Stimulated activated CD8-positive, alpha-beta memory T cell treated with anti-CD3 and anti-CD28 coated beads, Interleukin-4, amount 100 ng/mL, for 48 hours (primary cell): ENCODE results near the gene HOXC6.
"Not testable (repeated sequence)": the region's sequence is repeated elsewhere in the genome, so short reads cannot be mapped to it uniquely, and the experiment has no call there.

Experiments
- DNase-seq: peaks from one replicate; pipeline ENCODE4 v3.0.0-alpha.2; 2020

The HOXC6 gene

DNA sequence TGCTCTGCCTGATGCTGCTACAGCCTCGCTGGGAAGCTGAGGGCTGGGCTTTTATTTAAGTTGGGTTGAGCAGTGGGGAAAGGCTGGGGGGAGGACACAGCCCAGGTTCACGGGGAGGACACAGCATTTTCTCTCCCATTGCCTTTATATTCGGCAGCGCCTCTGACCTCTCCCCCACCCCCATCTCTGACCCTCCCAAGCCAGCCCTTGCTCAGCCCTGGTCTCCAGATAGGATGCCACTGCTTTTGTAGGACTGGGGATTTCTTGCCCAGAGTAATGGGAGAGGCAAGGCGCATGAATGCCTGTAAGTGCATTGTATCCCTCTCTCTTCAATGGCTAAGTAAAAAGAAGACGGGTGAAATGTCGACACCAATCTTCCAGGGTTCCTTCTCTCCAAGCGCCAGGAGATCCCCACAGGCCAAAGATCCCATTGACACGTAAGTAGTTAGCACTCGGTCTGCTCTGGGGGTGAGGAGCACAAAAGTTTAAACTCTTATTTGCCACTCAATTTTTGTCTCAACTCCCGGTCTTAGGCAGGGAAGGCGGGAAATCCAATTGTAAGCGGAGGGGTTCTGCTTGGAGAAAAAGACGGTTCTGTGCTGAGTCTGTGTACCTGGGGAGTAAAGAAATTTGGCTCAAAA lies 30.0 kb downstream of the HOXC6 start:
- DNase-seq, result no peak

DNA sequence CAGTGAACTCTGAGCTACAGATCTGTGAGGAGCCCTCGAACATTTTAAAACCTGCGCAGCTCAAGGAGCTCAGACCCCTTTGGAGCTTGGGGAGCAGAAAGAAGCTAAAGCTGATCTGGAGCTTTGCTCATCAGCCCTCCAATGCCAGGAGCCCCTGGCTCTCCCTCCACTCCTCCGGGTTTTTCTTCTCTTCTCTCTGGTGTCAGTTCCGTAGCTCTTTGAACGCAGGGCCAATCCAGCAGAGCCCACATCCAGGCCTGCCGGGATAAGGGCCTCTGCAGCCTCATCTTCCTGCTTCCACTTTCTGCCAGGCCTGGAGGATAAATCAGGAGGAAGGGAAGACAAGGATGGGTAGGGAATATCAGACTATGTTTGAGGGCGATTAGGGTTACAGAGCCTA lies 31.4 kb downstream of the HOXC6 start:
- no peak for DNase-seq

DNA sequence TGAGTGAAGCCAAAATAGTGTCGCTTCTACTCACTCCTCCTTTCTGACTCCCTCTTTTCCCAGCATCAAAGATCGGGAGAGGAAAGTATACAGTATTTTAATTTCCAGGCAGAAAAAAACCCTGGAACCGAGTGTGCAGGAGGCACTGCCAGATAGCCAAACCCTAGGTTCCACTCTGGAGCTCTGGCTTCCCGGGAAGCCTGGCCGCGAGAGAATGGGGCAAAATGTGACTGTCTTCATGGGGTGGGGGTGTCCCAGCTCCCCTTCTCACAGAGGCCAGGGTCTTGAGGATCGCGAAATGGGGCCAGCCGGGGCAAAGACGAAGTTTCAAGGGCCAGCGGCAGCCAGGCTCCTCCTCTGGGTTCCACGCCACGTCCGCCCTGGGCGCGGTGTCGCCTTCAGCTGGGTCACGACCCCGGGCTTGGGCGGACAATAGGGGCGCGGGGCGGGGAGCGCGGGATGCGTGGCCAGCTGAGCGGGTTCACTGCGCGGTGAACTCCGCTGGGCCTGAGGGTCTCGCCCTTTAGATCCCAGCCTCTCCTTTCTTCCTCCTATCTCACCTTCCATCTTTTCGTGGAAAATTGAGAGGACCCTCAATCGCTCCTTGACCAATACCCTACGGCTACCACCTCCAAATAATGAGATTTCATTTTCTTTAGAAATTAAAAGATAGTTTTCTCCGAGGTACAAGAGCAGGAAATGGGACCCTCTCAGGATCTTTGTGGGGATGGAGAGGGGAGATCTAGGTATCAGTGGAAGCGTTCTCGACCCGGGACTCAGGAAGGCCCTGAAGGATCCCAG lies 32.1 kb downstream of the HOXC6 start:
- no peak for DNase-seq

DNA sequence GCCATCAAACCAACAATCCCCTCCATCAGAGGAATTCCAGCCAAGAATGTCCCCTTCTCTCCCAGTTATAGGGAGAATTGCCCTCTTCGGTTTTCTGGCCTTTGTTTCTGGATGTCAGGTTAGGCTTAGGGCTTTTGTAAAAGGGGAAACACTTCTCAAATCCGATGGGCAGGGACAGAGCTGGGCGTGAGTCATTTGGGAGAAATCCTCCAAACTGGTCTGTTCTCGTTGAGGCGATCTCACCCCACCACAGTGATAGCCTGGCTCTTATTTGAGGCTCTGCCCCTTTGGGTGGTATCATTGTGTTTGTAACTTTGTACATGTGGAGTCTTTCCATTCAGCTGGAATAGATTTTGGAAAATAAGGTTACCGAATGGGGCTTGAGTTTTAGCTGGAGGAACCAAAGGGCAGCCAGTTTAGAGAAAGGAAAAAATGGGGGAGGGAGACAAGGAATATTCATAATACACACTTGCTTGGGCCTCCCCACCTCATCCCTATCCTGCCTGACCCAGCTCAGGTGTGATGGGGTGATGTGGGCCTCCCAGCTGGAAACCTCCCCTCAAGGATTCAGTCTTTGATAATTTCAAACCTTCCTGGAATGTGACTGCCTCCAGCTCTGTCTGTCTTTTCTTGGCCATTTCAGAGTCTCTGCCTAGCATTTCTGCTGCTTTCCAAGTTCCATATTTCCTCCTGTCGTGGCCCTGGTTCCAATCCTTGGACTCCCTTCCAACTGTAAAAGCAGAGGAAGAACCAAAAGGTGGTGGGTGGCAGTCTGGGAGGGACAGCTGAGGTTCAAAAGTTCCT lies 32.9 kb downstream of the HOXC6 start:
- DNase-seq, result no peak

DNA sequence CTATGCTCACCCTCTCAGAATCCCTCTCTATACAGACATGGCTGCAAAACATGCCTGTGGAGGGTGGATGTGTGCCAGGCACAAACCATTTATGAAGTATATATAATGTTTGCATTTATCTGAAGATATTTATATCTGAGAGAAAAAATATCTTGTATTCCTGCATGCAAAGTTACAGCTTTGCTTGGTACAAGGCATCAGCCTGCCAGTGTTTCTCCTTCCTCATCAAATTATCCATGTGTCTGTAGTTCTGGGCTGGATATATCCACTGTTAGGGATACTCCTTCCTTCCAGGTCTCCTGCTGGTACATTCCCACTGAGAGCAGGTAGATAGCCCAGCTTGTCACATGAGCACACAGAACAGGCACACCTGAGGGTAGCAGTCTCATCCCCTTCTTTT lies 37.4 kb downstream of the HOXC6 start:
- DNase-seq, result no peak

DNA sequence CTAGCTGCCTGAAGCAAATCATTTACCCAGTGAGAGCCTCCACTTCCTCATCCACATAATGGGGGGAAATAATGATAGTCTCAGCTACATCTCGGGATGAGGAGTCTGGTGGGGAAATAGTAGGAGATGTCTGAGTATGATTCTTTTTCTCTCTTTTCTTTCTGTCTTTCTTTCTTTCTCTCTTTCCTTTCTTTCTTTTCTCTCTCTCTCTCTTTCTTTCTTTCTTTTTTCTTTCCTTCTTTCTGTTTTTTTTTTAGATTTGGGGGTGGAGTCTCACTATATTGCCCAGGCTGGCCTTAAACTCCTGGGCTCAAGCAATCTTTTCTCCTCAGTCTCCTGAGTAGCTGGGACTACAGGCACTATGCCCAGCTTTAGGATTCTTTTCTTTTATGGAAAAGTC lies 38.2 kb downstream of the HOXC6 start:
- no peak for DNase-seq

DNA sequence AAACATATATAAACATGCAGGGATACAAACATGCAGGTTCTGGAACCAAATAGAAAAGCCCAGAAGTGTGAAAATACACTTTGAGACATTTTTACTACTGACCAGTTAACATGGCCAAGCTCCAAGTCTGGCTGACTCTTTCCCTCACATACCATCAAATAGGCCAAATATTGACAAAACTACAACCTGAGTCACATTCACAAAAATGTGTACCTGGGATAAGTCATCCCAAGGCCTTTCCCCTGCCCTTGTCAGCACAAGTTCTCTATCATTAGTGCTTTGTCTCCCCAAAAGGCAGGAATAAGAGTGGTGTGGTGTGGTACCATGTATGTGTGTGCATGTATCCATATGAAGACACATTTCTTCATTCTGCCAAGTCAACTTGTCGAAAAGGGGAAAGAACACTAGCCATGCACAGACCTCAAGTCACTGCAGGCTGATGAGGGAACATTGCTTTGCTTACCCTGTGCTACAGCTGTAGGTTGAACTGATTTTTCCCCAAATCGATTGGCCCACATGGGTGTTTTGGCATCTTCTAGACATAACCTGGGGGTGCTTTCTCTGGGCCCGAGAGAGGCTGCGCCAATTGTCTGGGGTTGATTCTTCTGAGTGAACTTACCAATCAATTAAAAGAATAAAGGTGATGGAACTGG lies 40.3 kb downstream of the HOXC6 start:
- DNase-seq, result no peak

DNA sequence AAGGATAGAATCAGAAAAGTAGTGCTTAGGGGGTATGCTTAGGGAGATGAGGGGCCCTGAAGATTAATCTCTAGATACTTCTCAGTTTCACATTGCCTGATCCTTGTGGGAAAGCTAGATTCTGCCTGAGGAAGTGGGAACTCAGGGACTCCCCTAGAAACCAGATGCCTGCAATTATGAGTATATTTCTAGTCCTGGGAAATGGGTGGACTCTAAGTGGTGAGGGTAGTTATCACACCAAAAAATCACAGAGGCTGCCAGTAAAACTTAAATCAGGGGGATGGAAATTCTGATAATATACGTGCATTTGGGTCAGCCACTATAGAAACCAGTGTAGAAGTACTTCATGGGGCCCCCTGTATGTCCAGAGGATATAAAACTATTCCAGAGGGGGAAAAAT lies 43.7 kb downstream of the HOXC6 start:
- no peak for DNase-seq

DNA sequence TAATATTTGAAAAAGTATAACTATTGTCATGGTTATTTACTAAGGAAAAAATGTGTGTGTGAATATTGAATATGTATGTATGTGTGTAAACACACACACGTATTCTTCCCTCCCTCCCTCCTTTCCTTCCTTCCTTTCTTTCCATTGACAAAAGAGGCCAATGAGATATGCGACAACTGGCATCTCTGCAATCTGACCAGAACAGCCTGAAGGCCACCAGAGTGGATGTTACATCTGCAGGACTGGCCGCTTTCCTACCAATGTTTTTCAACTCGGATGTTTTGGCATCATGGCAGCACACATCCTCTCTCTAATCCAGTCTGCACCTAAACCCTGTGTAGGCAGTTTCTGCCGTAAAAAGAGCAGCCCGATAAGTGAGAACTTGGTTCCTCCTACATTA lies 46.1 kb downstream of the HOXC6 start:
- DNase-seq, result no peak

DNA sequence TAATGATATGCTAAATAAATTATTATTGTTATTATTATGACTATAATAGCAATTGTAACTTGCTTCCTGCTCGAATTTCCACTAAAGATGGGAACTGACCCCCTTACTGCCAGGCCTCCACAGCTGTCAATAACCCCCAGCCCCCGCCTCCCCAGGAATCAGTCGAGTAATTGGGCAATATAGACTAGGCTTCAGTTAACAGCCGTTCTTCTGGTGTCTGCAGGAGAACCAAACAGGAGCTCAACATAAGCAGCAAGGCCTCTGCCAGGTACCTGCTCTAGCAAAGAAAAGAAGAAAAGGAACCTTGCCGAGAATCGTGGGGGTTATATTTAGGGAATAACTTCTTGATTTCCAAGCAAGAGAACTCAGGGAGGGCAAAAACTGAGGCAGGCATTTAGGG lies 47.2 kb downstream of the HOXC6 start:
- DNase-seq, result no peak

DNA sequence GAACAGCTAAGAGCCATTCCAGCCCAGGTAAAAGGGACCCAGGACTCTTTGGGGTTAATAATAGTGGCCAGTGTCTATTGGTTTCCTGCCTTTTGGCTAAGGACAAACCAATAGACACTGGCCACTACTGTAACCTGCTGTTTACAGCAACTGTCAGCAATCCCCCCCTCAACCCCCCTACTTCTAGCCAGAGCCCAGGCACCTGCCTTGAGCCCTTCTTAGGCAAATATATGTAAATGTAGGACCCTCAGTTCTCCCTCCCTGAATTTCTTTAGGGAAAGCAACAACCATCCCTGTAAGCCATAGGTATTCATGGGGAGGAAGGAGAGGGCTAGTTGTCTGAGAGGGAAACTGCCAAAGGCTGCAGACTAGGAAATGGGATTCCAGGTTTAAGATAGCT lies 47.7 kb downstream of the HOXC6 start:
- DNase-seq, result no peak

DNA sequence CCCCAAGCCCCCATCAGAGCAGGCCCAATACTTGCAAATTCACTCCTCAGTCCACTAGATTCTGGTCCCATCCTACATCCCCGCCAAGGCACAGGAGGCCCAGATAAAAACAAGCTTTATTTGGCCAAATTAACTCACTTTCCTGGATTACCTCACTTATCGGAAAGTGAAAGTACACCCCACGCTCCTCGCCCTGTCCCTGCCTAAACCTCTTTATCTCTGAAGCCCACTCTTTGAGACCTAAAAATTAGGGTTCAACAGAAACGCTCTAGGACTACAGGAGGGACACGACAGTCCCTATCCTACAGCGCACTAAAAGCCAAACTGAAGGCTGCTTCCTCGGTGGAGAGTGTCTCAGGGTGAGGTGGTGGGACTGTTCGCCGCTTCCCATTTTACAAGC lies 49.6 kb downstream of the HOXC6 start:
- DNase-seq, result not testable (repeated sequence)

DNA sequence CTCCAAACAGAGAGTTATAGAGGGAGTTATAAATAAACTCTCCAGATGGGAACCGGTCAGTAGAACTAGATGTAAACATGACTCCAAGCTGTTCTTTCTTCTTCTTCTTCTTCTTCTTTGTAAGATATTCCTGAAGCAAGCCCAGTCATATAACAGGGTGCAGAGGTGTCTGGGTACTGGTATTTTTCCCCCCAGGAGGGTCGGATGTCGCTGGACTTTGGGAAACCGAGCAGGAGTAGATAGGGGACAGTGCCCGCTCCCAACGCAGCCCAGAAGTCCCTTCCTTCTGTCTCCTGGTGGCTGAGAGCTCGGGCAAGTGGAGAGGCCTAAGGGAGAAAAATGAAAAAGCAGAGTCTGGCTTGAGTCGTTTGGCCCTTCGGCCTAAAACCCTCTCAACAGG lies 50.9 kb downstream of the HOXC6 start:
- not testable (repeated sequence) for DNase-seq
